Kidney epithelial cell (primary cell): ENCODE measurements around the gene AQP6. TPM values are rescaled to one million over a fixed set of nuclear protein-coding genes. Genes with fewer than 3 reads are reported as not detected.

Experiments
- DNase-seq: peaks from one replicate; pipeline ENCODE4 v3.0.0-alpha.2; 2010; ENCODE audit warnings: low read depth
- H3K27me3 ChIP-seq: 2 replicates; pipeline ENCODE4 v1.6.0; 2011; ENCODE audit warnings: low read length; ENCODE audit not compliant: control insufficient read depth, insufficient read depth
- H3K36me3 ChIP-seq: 2 replicates; pipeline ENCODE4 v1.5.1; 2011; ENCODE audit warnings: low read length; ENCODE audit not compliant: control insufficient read depth, insufficient read depth
- H3K4me3 ChIP-seq: 2 replicates; pipeline ENCODE4 v1.5.1; 2011; ENCODE audit warnings: low read depth, mild to moderate bottlenecking, control low read depth, low read length
- total RNA-seq: library from RNA; depleted of rRNA; stranded (reverse); fragments of >200 nt; gene quantifications from 2 replicates; pipeline ENCODE4 v1.2.3, GENCODE V29; 2015
- TF ChIP-seq, protein P1 (sequence below): IDR thresholded peaks from 2 replicates; pipeline ENCODE4 v1.5.1; 2011; ENCODE audit warnings: mild to moderate bottlenecking, moderate library complexity, low read length, control low read depth, inconsistent platforms; ENCODE audit not compliant: insufficient read depth, poor library complexity, severe bottlenecking

AQP6 gene
- total RNA-seq, 1 donor from 2014 or later, result not detected

DNA sequence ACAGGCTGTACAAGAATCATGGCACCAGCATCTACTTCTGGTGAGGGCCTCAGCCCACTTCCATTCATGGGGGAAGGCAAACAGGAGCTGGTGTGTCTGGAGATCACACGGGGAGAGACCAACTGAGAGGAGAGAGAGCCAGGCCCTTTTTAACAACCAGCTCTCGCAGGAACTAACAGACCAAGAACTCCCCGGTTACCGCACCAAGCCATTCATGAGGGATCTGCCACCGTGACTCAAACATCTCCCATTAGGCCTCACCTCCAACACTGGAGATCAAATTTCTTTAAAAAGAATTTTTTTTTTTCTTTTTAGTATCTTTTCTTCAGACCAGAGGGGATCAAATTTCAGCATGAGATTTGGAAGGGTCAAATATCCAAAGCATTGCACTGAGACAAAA lies 39.0 kb upstream of the AQP6 start:
- no peak for DNase-seq
- TF ChIP-seq, protein P1, sequence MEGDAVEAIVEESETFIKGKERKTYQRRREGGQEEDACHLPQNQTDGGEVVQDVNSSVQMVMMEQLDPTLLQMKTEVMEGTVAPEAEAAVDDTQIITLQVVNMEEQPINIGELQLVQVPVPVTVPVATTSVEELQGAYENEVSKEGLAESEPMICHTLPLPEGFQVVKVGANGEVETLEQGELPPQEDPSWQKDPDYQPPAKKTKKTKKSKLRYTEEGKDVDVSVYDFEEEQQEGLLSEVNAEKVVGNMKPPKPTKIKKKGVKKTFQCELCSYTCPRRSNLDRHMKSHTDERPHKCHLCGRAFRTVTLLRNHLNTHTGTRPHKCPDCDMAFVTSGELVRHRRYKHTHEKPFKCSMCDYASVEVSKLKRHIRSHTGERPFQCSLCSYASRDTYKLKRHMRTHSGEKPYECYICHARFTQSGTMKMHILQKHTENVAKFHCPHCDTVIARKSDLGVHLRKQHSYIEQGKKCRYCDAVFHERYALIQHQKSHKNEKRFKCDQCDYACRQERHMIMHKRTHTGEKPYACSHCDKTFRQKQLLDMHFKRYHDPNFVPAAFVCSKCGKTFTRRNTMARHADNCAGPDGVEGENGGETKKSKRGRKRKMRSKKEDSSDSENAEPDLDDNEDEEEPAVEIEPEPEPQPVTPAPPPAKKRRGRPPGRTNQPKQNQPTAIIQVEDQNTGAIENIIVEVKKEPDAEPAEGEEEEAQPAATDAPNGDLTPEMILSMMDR, result no peak
- no peaks in the 10 kb centered on the region for H3K27me3 ChIP-seq

DNA sequence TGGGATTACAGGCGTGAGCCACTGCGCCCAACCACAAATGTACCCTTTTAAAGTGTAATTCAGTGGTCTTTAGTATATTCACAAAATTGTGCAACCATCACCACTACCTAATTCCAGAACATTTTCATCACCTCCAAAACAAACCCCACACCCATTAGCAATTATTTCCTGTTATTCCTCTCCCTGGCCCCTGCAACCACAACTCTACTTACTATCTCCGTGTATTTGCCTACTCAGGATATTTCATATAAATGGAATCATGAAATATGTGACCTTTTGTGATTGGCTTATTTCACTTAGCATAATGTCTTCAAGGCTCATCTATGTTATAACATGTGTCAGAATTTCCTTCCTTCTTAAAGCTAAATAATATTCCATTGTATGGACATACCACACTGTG lies 38.2 kb upstream of the AQP6 start:
- TF ChIP-seq, protein P1, result no peak
- DNase-seq, result no peak
- H3K36me3 ChIP-seq, result no peaks in the 10 kb centered on the region

More for the DNA sequence above, 39.0 kb upstream of the AQP6 start:
- H3K36me3 ChIP-seq, result no peaks in the 10 kb centered on the region
- no peak overlapping the region for H3K4me3 ChIP-seq

DNA sequence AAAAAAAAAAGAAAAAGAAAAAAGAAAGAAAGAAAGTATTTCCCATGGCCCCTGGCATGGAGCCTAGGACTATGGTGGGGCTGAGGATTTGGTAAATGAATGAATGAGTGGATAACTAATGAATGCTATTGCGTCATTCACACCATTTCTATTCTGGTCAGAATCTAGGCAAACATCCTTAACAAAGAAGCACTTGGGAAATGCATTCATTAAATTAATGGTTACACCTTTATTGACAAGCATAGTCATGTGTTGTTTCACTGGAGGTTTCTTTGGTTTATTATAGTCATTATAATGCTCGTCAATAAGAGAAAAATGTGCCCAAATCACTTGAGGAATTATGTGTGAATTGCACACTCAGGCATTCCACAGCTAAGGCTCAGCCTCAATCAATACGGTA lies 35.8 kb upstream of the AQP6 start:
- TF ChIP-seq, protein P1, result no peak
- Histone ChIP-seq H3K36me3 (no peaks in the 10 kb centered on the region), H3K4me3 (no peak overlapping the region), H3K27me3 (no peaks in the 10 kb centered on the region)
- DNase-seq, result no peak

More for the DNA sequence above, 38.2 kb upstream of the AQP6 start:
- Histone ChIP-seq H3K27me3 (no peaks in the 10 kb centered on the region), H3K4me3 (no peak overlapping the region)

GRCh38 chr12:49937639-49938300 lies 35.0 kb upstream of the AQP6 start:
- TF ChIP-seq, protein P1, result no peak
- no peak for DNase-seq
- no peak overlapping the region for H3K4me3 ChIP-seq
- no peaks in the 10 kb centered on the region for H3K36me3 ChIP-seq
- no peaks in the 10 kb centered on the region for H3K27me3 ChIP-seq

DNA sequence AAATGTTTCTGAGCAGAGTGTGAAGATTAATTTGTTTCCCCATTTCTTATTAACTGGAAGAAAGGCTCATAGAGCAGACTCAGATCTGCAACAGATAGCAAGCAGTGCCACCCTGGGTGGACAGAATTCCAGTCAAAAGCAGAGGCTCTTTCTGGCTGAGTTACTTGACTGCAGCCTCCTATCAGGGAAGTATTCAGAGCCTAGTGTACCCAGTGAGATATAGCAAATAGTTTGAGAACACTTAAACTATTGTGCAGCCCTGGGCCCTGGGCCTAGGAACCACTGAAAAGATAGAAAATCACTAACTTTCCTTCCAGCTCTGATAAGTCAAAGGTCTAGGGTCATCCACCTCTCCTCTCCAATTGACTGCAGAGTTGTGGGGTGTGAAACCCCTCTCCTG lies 33.4 kb upstream of the AQP6 start:
- Histone ChIP-seq H3K27me3 (no peaks in the 10 kb centered on the region), H3K36me3 (no peaks in the 10 kb centered on the region), H3K4me3 (no peak overlapping the region)
- no peak for DNase-seq
- TF ChIP-seq, protein P1, result no peak

DNA sequence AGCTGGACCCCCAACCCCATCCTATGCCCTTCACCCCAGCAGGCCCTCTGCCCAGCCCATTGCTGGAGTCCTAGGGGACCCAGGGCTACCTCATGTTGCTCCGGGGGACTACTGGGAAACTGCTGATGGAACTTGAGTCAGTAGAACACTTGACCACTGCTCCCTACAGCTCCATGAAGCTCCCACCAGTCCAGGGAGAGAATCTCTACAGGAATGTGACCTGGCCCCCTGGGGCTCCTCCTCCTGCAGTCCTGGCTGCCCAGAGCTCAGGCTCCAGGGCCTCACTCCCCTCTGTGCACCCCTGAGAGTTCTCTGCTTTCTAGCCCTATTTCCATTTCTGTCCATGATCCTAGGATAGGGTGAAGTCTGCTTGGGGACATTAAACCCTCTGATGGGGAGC lies 33.0 kb upstream of the AQP6 start:
- H3K36me3 ChIP-seq, result no peaks in the 10 kb centered on the region
- H3K4me3 ChIP-seq, result no peak overlapping the region
- H3K27me3 ChIP-seq, result no peaks in the 10 kb centered on the region
- TF ChIP-seq, protein P1, result no peak
- no peak for DNase-seq
